Activated CD4-positive, alpha-beta T cell treated with anti-CD3 and anti-CD28 coated beads, Interleukin-10, Interleukin-2, amounts not matched to agents 100 ng/mL and 50 ng/mL, durations not matched to agents 16 hours and 8 hours (primary cell): Measurements from ENCODE around the gene CTH.
"Not testable (repeated sequence)": the region's sequence is repeated elsewhere in the genome, so short reads cannot be mapped to it uniquely, and the experiment has no call there.

Source experiments
- DNase-seq: peaks from one replicate; pipeline ENCODE4 v3.0.0-alpha.2; 2020

CTH gene

GRCh38 chr1:70411360-70411844, 334 bp downstream of the CTH start:
- DNase-seq = no peak

- no peak for DNase-seq
These were observed 4.8 kb downstream of the CTH start for GRCh38 chr1:70415882-70416281.

- DNase-seq = not testable (repeated sequence)
These were observed 8.1 kb downstream of the CTH start for GRCh38 chr1:70418973-70419734.

GRCh38 chr1:70420320-70420719, 9.3 kb downstream of the CTH start:
- DNase-seq = no peak

- no peak for DNase-seq
These were observed 15.4 kb downstream of the CTH start for GRCh38 chr1:70426154-70427131.

GRCh38 chr1:70427976-70428375, 16.9 kb downstream of the CTH start:
- no peak for DNase-seq

- DNase-seq = no peak
These were observed 18.2 kb downstream of the CTH start for GRCh38 chr1:70429219-70429618.

- DNase-seq = no peak
These were observed 18.7 kb downstream of the CTH start for GRCh38 chr1:70429757-70430156.

- no peak for DNase-seq
These were observed 20.2 kb downstream of the CTH start for GRCh38 chr1:70431317-70431716.

- DNase-seq = no peak
These were observed 20.8 kb downstream of the CTH start for GRCh38 chr1:70431874-70432273.

GRCh38 chr1:70434253-70434859, 23.3 kb downstream of the CTH start:
- no peak for DNase-seq

- DNase-seq = no peak
These were observed 25.7 kb downstream of the CTH start for GRCh38 chr1:70436622-70437251.

- DNase-seq = peak; percentile 29
These were observed 27.5 kb downstream of the CTH start for GRCh38 chr1:70438529-70438928.

- DNase-seq = no peak
These were observed 29.7 kb downstream of the CTH start for GRCh38 chr1:70440642-70441391.

- DNase-seq = no peak
These were observed 30.4 kb downstream of the CTH start for GRCh38 chr1:70441392-70442035.

GRCh38 chr1:70442490-70442889, 31.4 kb downstream of the CTH start:
- DNase-seq = no peak

- DNase-seq = no peak
These were observed 32.7 kb downstream of the CTH start for GRCh38 chr1:70443739-70444138.

- no peak for DNase-seq
These were observed 38.0 kb downstream of the CTH start for GRCh38 chr1:70449049-70449448.

GRCh38 chr1:70452164-70452939, 41.3 kb downstream of the CTH start:
- not testable (repeated sequence) for DNase-seq

GRCh38 chr1:70455291-70455690, 44.2 kb downstream of the CTH start:
- no peak for DNase-seq

- DNase-seq = no peak
These were observed 47.1 kb downstream of the CTH start for GRCh38 chr1:70458131-70458530.
